IMR-90 (cell line): ENCODE results near the gene MBTD1.

Source experiments
- MAZ ChIP-seq: IDR thresholded peaks from 2 replicates; pipeline ENCODE4 v1.6.1; 2012; ENCODE audit warnings: low read depth, mild to moderate bottlenecking, low read length, improper control_type of control experiment, moderate library complexity, borderline replicate concordance
- MXI1 ChIP-seq: IDR thresholded peaks from 2 replicates; pipeline ENCODE4 v1.6.1; 2012; ENCODE audit warnings: low read depth, mild to moderate bottlenecking, low read length, moderate library complexity, borderline replicate concordance
- POLR2A ChIP-seq: IDR thresholded peaks from 2 replicates; pipeline ENCODE4 v1.6.1; 2012; ENCODE audit warnings: mild to moderate bottlenecking, low read depth, low read length
- RAD21 ChIP-seq: IDR thresholded peaks from 2 replicates; pipeline ENCODE4 v1.6.1; 2012; ENCODE audit warnings: low read length, improper control_type of control experiment
- RCOR1 ChIP-seq: IDR thresholded peaks from 2 replicates; pipeline ENCODE4 v1.6.1; 2012; ENCODE audit warnings: mild to moderate bottlenecking, low read length, improper control_type of control experiment; ENCODE audit not compliant: insufficient replicate concordance
- RFX5 ChIP-seq: IDR thresholded peaks from 2 replicates; pipeline ENCODE4 v1.8.0; 2012; ENCODE audit warnings: low read depth, mild to moderate bottlenecking, low read length, moderate library complexity
- SMC3 ChIP-seq: fragments of 150-350 bp; IDR thresholded peaks from 2 replicates; pipeline ENCODE4 v1.6.1; 2016; ENCODE audit warnings: low read depth, mild to moderate bottlenecking, antibody characterized with exemption, low read length, moderate library complexity
- TF ChIP-seq, protein P1 (sequence below): conservative IDR thresholded peaks from 2 replicates; pipeline ENCODE4 v1.5.1; 2012; ENCODE audit warnings: mild to moderate bottlenecking, low read depth, low read length, improper control_type of control experiment

- TF ChIP-seq, protein P1, sequence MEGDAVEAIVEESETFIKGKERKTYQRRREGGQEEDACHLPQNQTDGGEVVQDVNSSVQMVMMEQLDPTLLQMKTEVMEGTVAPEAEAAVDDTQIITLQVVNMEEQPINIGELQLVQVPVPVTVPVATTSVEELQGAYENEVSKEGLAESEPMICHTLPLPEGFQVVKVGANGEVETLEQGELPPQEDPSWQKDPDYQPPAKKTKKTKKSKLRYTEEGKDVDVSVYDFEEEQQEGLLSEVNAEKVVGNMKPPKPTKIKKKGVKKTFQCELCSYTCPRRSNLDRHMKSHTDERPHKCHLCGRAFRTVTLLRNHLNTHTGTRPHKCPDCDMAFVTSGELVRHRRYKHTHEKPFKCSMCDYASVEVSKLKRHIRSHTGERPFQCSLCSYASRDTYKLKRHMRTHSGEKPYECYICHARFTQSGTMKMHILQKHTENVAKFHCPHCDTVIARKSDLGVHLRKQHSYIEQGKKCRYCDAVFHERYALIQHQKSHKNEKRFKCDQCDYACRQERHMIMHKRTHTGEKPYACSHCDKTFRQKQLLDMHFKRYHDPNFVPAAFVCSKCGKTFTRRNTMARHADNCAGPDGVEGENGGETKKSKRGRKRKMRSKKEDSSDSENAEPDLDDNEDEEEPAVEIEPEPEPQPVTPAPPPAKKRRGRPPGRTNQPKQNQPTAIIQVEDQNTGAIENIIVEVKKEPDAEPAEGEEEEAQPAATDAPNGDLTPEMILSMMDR = no peak
- TF ChIP-seq MXI1 = no peak
- TF ChIP-seq POLR2A = no peak
- TF ChIP-seq RFX5 = no peak
- TF ChIP-seq RAD21 = no peak
- TF ChIP-seq MAZ = no peak
- no peak for TF ChIP-seq SMC3
- TF ChIP-seq RCOR1 = no peak
Observed at GRCh38 chr17:51188271-51188833, 71.5 kb downstream of the MBTD1 start.
